Measurements from ENCODE around the gene USP10.

USP10 gene

GRCh38 chr16:84765616-84766580 lies 66.1 kb downstream of the USP10 start:
- no peak for ATAC-seq
- no peak for TF ChIP-seq GLIS3 (CRISPR knock-in tag; IDR thresholded peaks at IDR 0.05)
- TF ChIP-seq ZFP30 (CRISPR knock-in tag; IDR thresholded peaks at IDR 0.05): no peak
- no peak for TF ChIP-seq RARB (CRISPR knock-in tag; IDR thresholded peaks at IDR 0.05)
- TF ChIP-seq ISL1 (CRISPR knock-in tag; IDR thresholded peaks at IDR 0.05): no peak
- no peak for TF ChIP-seq POU6F1 (CRISPR knock-in tag; IDR thresholded peaks at IDR 0.05; ENCODE audit: borderline replicate concordance, low read depth)

GRCh38 chr16:84766978-84767773 lies 67.4 kb downstream of the USP10 start:
- no peak for ATAC-seq
- no peak for TF ChIP-seq OSR1 (CRISPR knock-in tag; IDR thresholded peaks at IDR 0.05)
- TF ChIP-seq ESRRG (CRISPR knock-in tag; IDR thresholded peaks at IDR 0.05): no peak
- no peak for TF ChIP-seq ZNF565 (CRISPR knock-in tag; conservative IDR thresholded peaks at IDR 0.05; ENCODE audit: low read depth)
- TF ChIP-seq CSRNP3 (CRISPR knock-in tag; IDR thresholded peaks at IDR 0.05): no peak
- TF ChIP-seq ISL1 (CRISPR knock-in tag; IDR thresholded peaks at IDR 0.05): no peak
- TF ChIP-seq POU6F1 (CRISPR knock-in tag; IDR thresholded peaks at IDR 0.05; ENCODE audit: borderline replicate concordance, low read depth): no peak
- no peak for TF ChIP-seq TOX (CRISPR knock-in tag; IDR thresholded peaks at IDR 0.05; ENCODE audit: borderline replicate concordance)
- TF ChIP-seq SNAI2 (CRISPR knock-in tag; IDR thresholded peaks at IDR 0.05): no peak
- TF ChIP-seq TSHZ2 (CRISPR knock-in tag; IDR thresholded peaks at IDR 0.05): no peak

- ATAC-seq: peak; percentile 18; the same call in 1 of the 3 replicates
- TF ChIP-seq ESRRG (CRISPR knock-in tag; IDR thresholded peaks at IDR 0.05): no peak
- no peak for TF ChIP-seq ZNF565 (CRISPR knock-in tag; conservative IDR thresholded peaks at IDR 0.05; ENCODE audit: low read depth)
- TF ChIP-seq RARB (CRISPR knock-in tag; IDR thresholded peaks at IDR 0.05): no peak
- no peak for TF ChIP-seq CSDC2 (CRISPR knock-in tag; IDR thresholded peaks at IDR 0.05)
- TF ChIP-seq TSHZ2 (CRISPR knock-in tag; IDR thresholded peaks at IDR 0.05): peak; percentile 99
- TF ChIP-seq PATZ1 (CRISPR knock-in tag; IDR thresholded peaks at IDR 0.05; ENCODE audit: borderline replicate concordance): no peak
- peak; percentile 85 for TF ChIP-seq CSRNP3 (CRISPR knock-in tag; IDR thresholded peaks at IDR 0.05)
- TF ChIP-seq BACH2 (CRISPR knock-in tag; IDR thresholded peaks at IDR 0.05; ENCODE audit: borderline replicate concordance): peak; percentile 71; the same call in 1 of the 2 replicates
- no peak for TF ChIP-seq ARNTL (CRISPR knock-in tag; IDR thresholded peaks at IDR 0.05; ENCODE audit: borderline replicate concordance, low read depth)
These were observed 68.4 kb downstream of the USP10 start for GRCh38 chr16:84768061-84768807.

Measured in SK-N-SH treated with all-trans-retinoic acid at 6 μM for 48 hours (cell line).